ENCODE results near the gene DYNC1I1.

Gene DYNC1I1

DNA sequence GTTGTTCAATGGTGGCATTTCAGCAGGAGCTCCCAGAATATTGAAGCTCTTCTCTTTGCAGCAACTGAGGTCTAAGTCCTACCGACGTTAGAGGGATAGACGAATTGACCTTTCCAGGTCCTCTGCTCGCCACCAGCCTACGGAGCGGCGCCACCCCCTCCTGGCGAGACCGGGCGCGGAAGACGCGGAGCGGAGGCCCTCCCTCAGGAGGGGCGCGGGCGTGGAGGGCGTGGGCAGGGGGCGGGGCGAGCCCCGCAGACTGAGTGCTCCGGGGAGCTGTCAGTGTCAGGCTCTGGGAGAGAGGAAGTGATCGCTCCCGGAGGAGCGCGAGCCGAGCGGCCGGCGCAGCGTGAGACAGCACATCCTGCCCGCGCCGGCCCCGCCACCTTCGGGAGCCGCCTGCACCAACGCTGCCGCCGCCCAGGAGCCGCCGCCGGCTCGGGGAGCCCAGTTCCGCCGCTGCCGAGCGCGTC, at the start of gene DYNC1I1:
TSS of gene DYNC1I1 (plus strand) at position 257 of the 473 bp plus-strand sequence. CDS start 32,176 bp downstream, outside the sequence.
- DNase-seq (ENCODE audit: low read depth, low spot score), result no peak

GRCh38 chr7:95723583-95724180, 48.7 kb upstream of the DYNC1I1 start:
- DNase-seq (ENCODE audit: low read depth, low spot score), result no peak

DNA sequence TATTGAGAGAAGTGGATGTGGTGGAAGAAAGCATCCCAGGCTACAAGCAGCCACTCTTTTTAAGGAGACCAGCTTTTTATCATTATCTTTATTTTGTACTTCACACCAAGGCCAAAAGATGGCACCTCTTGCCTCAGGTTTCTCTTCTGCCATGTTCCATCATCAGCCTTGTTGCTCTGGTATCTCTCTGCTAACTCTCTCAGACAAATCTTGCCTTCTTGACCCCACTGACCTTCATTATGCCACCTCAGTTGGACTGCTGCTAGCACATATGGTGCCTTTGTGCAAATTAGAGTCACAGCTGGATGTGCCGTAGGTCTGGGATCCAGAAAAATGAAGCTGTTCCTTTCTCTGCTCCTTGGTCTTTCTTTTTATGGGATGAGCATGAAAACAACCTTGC, 47.1 kb upstream of the DYNC1I1 start:
- no peak for DNase-seq (ENCODE audit: low read depth, low spot score)

DNA sequence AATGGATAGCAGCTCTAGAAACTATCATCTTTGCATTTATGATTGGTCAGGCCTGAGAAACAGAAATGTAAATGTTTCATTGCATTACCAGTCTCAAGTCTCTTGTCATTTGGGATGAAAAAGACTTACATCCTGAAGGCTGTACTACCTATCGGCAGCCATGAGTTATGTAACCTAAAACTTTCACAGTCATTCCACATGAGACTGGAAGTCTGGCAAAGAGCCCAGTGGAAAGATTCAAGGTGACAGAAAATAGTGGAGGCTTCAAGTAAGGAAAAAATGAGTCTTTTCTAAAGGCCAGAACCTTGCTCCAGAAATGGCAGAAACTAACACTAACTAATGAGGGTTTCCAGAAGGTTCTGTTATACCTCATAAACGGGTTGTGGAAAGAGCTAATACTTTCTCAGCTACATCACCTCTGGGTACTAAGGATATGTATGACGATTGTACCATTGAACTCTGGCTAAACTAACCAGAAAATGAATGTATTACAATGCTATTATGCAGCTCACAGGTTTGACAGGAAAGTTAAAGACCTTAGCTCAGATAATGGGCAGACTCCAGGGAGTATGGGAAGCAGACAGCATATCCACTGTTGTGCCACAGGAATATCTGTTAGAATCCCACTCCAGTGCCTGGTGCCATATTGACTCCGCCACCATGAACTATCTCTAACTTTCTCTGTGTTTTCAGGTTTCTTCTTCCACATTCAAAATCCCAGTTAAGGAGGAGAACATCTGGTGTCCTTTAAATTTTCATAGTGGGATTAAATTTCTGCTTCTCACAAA, 41.7 kb upstream of the DYNC1I1 start:
- no peak for DNase-seq (ENCODE audit: low read depth, low spot score)

DNA sequence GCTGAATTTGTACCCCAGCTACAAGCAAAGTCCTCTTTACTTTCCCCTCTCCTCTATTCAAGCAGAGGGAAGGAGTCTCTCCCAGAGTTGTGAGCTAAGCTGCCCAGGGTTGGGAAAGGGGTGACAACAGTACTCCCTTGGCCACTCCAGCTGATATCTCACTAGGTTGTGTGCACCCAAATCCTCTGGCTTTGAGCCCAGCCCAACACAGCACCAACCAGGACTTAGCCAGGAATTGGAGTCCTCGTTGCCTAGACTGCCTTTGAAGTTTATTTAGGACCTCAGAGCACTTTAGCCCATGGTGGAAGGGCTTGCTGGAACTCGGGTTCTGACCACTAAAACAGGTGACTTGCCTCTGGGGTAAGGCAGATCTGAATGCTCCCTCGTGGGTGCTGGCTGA, 35.7 kb upstream of the DYNC1I1 start:
- no peak for DNase-seq (ENCODE audit: low read depth, low spot score)

DNA sequence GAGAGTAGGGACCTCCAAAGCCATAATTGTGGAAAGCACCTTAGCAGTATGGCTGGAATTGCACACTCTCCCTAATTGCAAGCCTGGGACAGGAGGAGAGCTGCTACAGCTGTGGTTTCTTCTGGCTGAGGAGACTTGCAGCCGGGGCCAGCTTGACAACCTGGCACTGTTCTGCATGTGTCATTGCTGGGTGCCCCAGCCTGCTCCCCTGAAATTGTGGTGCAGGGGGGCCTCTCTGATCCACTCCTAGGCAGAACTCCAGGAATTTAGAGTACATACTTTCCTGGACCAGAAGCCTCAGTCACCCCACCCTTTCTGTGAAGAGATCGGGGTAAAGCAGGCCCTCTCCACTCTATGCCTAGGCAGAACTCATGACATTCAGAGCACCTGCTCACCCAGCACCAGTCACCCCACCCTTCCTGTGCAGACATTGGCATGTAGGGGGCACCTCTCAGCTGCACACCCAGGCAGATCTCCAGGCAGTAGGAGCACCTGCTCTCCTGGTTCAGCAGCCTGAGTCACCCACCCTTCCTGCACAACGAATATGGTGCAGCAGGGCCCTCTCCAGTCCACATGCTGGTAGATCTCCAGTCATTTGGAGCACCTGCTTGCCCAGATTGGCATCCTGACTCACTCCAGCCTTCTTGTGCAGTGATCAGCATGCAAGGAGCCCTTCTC, 34.4 kb upstream of the DYNC1I1 start:
- DNase-seq (ENCODE audit: low read depth, low spot score), result no peak

- DNase-seq (ENCODE audit: low read depth, low spot score), result no peak
Measured at GRCh38 chr7:95749044-95749443, 23.3 kb upstream of the DYNC1I1 start.

DNA sequence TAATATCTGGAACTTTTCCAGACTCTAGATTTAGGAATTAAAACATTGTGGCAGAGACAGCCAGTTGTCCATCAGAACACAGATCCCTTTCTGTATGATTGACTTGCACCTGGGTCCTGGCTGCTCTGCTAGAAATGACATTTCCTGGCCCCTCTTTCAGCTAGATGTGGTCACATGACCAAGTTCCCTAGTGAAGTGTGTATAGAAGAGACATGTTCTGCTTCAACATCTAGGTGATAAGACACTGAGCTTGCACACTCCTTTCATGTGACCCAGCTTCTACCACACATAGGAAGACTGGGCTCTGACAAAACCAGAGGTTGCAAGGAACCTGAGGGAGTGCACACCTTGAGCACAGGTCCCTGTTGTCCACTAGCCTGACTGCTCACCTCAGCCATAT, 22.8 kb upstream of the DYNC1I1 start:
- DNase-seq (ENCODE audit: low read depth, low spot score), result no peak

DNA sequence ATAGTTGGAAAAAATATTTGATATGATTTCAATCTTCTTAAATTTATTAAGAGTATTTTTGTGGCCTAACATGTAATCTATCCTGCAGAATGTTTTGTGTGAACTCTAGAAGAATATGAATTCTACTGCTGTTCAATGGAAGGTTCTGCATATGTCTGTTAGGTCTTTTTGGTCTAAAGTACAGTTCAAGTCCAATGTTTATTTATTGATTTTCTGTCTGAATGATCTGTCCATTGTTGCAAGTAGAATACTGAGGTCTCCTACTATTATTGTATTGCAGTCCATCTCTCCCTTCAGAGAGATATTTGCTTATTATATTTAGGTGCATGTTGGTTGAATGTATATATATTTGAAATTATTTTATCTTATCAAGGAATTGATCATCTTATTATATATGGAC, 18.9 kb upstream of the DYNC1I1 start:
- DNase-seq (ENCODE audit: low read depth, low spot score), result no peak

DNA sequence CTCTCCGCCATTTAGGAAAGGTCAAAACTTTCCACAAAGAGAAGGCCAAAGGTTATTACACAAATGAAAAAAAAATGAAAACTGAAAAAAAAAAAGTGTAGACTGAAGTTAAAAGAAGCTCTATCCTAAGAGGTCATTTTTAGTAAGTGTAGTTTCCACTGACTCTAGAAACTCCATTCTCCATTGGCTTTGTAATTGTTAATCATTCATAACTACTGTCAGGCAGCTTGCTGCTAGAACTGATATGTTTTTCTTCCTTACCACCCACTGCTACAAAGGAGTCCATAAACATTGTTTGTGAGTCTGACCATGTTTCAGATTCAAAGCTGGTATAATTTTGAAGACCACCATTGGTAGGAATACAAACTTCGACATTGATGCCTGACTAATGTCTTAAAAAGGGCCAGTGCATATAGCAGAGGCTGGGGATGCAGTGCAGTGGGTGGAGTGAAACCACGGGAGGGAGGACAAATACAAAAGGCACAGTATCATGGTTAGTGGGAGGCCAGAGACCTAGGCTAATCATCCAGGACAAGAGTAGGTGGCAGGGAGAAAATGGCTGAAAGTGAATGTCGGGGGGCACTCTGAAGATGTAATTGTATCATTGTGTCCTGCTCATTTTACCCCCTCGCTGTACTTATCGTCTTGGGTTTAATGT, 16.9 kb upstream of the DYNC1I1 start:
- DNase-seq (ENCODE audit: low read depth, low spot score), result no peak

DNA sequence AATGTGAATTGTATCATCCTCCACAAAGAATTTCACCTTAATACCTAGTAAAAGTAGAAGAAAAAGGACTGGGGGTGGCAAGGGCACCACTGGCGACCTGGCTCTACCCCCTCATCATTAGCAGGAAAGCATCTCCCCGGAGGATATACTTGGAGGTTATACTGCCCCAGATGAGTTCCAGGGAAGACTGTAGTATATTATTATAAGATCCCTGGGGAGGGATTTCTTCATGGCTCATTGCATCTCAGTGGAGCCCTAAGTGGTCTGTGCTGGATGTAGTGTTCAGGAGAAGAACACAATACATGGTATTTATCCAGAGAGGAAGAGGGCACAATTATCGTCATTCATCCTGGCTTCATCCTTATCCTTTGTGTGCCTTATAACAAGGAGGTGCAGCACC, 14.2 kb upstream of the DYNC1I1 start:
- no peak for DNase-seq (ENCODE audit: low read depth, low spot score)

GRCh38 chr7:95766086-95766485, 6.3 kb upstream of the DYNC1I1 start:
- DNase-seq (ENCODE audit: low read depth, low spot score), result no peak

DNA sequence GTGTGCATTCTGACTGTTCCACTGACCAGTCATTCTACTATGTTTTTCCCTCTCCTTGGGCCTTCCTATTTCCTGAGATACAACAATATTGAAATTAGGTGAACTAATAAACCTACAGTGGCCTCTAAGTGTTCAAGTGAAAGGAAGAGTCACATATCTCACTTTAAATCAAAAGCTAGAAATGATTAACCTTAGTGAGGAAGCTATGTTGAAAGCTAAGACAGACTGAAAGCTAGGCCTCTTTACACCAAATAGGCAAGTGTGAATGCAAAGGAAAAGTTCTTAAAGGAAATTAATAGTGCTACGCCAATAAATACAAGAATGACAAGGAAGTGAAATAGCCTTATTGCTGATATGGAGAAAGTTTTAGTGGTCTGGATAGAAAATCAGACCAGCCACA, 5.7 kb upstream of the DYNC1I1 start:
- DNase-seq (ENCODE audit: low read depth, low spot score), result no peak

DNA sequence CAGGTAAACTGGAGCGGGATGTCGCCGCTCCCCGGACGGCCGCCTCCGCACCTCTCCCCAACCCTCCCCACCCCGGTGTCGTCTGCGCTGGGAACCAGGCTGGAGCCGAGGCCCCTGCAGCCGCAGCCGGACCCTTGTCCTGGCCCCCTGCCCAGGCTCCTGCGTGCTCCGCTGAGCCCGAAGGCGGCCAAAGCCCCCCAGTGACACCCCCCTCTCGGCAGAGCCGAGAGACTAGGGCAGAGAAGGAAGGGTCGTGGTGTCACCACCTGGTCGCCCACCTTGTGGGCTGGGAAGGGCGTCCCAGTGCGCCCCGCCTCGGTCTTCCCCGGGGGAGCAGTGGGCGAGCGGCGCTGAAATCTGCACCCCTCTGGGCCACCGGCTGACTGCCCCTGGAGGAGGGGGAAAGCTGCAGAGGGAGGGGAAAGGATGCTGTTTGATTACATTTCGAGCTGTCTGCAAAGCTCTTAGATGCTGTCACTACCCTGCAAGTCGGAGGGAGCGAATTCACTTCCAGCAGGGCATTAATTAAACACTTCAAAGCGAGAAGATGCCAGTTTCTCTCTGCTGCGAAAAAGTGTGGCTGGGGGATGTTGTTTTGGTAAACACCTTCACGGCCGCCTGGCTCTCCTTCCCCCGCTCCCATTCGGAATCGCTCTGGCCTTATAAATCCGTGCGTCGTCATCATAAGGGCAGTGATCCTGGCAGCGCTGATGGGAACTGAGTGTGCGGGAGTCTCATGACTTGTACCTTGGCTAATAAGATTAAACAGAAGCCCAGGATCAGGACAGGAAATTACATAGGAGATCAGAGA, 622 bp downstream of the DYNC1I1 start:
- no peak for DNase-seq (ENCODE audit: low read depth, low spot score)

GRCh38 chr7:95776561-95777185, 4.3 kb downstream of the DYNC1I1 start:
- no peak for DNase-seq (ENCODE audit: low read depth, low spot score)

- no peak for DNase-seq (ENCODE audit: low read depth, low spot score)
Measured at GRCh38 chr7:95777269-95777668, 4.9 kb downstream of the DYNC1I1 start.

GRCh38 chr7:95780665-95781064, 8.3 kb downstream of the DYNC1I1 start:
- DNase-seq (ENCODE audit: low read depth, low spot score), result no peak

- DNase-seq (ENCODE audit: low read depth, low spot score), result no peak
Measured at GRCh38 chr7:95781961-95782586, 9.7 kb downstream of the DYNC1I1 start.

DNA sequence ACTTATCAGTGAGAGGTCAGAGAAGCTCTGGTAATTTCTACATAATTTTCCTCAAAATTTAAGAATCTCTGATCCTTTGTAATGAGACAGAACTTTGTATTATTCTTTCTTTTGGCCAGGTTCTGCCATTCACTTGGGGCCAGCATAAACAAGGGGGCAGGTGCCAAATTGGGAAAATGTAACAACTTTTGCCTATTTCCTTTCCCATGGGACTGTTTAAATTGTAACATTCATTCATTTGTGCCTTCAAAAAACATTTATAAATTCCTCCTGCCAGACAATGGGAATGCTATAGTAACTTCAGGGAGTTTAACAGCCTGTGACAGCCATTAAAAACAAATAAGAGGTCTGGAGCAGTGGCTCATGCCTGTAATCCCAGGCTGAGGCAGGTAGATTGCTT, 12.4 kb downstream of the DYNC1I1 start:
- no peak for DNase-seq (ENCODE audit: low read depth, low spot score)

DNA sequence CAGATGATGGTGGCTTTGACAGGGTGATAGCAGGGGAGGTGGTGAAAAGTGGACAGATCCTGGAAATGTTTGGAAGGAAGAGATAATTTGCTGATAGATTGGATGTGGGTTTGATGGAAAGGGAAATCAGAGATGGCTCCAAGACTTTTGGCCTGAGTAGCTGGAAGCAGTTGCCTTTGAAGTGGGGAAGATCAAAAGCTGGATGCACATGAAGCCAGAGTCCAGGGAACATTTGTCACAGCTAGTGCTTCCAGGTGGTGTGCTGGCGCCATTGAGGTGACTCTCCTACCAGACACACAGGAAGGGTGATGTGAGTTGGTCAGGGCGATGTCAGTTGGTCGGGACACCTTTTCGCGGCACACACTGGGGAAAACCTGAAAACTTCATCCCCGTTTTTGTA, 15.9 kb downstream of the DYNC1I1 start:
- DNase-seq (ENCODE audit: low read depth, low spot score), result no peak
